HepG2 (cell line): ENCODE data around the gene MYADML2. TPM values are rescaled to one million over a fixed set of nuclear protein-coding genes. Genes with fewer than 3 reads are reported as not detected.

Experiments used
- ARNT ChIP-seq: fragments of 450-650 bp; IDR thresholded peaks from 2 replicates; pipeline ENCODE4 v1.6.1; 2017
- ATF4 ChIP-seq, 2 experiments: fragments of 450-650 bp in 1 of 2; sonication (generic) in 1 of 2; formaldehyde crosslinking; IDR thresholded peaks; 2 replicates each; pipeline versions ENCODE4 v1.5.0 to v1.8.0; 2020 to 2022; ENCODE audit warnings: mild to moderate bottlenecking in 1 of 2, missing genetic modification reagents in 1 of 2
- BCL3 ChIP-seq: sonication (generic); formaldehyde crosslinking; IDR thresholded peaks from 2 replicates; pipeline ENCODE4 v1.5.1; 2020; ENCODE audit warnings: mild to moderate bottlenecking, missing genetic modification reagents, moderate library complexity
- BRCA1 ChIP-seq: sonication (generic); formaldehyde crosslinking; IDR thresholded peaks from 2 replicates; pipeline ENCODE4 v1.4.0; 2020; ENCODE audit warnings: missing genetic modification reagents
- CEBPZ ChIP-seq: IDR thresholded peaks from 2 replicates; pipeline ENCODE4 v1.6.1; 2012; ENCODE audit warnings: low read length, improper control_type of control experiment
- FLYWCH1 ChIP-seq: sonication (generic); formaldehyde crosslinking; IDR thresholded peaks from 2 replicates; pipeline ENCODE4 v1.8.1; 2023; ENCODE audit warnings: mild to moderate bottlenecking, missing genetic modification reagents
- FOXA3 ChIP-seq: IDR thresholded peaks from 2 replicates; pipeline ENCODE4 v1.6.1; 2016; ENCODE audit warnings: missing genetic modification reagents, missing compliant biosample characterization
- FOXK2 ChIP-seq: fragments of 450-650 bp; IDR thresholded peaks from 2 replicates; pipeline ENCODE4 v1.6.1; 2016
- GRHL1 ChIP-seq: sonication (generic); formaldehyde crosslinking; conservative IDR thresholded peaks from 2 replicates; pipeline ENCODE4 v1.8.0; 2022; ENCODE audit warnings: missing genetic modification reagents
- MLLT10 ChIP-seq: sonication (generic); formaldehyde crosslinking; IDR thresholded peaks from 2 replicates; pipeline ENCODE4 v1.4.0; 2020; ENCODE audit warnings: missing genetic modification reagents
- MTF1 ChIP-seq: sonication (generic); formaldehyde crosslinking; IDR thresholded peaks from 2 replicates; pipeline ENCODE4 v1.5.0; 2020; ENCODE audit warnings: missing genetic modification reagents
- PATZ1 ChIP-seq: sonication (generic); formaldehyde crosslinking; IDR thresholded peaks from 2 replicates; pipeline ENCODE4 v1.4.0; 2020; ENCODE audit warnings: missing genetic modification reagents
- PHF20 ChIP-seq: sonication (generic); formaldehyde crosslinking; IDR thresholded peaks from 2 replicates; pipeline ENCODE4 v1.5.0; 2020; ENCODE audit warnings: mild to moderate bottlenecking, missing genetic modification reagents
- SP1 ChIP-seq, 2 experiments: fragments of 450-650 bp in 1 of 2; sonication (generic) in 1 of 2; formaldehyde crosslinking in 1 of 2; IDR thresholded peaks; 2 replicates each; pipeline versions ENCODE4 v1.4.0 to v1.6.1; 2016 to 2020; ENCODE audit warnings: missing genetic modification reagents in 1 of 2
- TBX3 ChIP-seq: fragments of 450-650 bp; IDR thresholded peaks from 2 replicates; pipeline ENCODE4 v1.6.1; 2017; ENCODE audit warnings: antibody characterized with exemption, mild to moderate bottlenecking, inconsistent platforms, borderline replicate concordance
- ZBTB39 ChIP-seq: sonication (generic); formaldehyde crosslinking; IDR thresholded peaks from 2 replicates; pipeline ENCODE4 v1.5.0; 2020; ENCODE audit warnings: missing genetic modification reagents
- ZNF225 ChIP-seq: sonication (generic); formaldehyde crosslinking; IDR thresholded peaks from 2 replicates; pipeline ENCODE4 v1.4.0; 2020; ENCODE audit warnings: mild to moderate bottlenecking, missing genetic modification reagents
- polyA plus RNA-seq, 8 experiments: library from polyadenylated mRNA; depleted of rRNA in 3 of 8; stranded (reverse) in 7 of 8; unstranded in 1 of 8; fragments of >200 nt; fragmentation: Illumina TruSeq in 4 of 8; extraction: Trizol in 4 of 8; gene quantifications; 2 replicates each; pipeline versions ENCODE4 v1.2.1 to v1.2.3, GENCODE V29; 2011 to 2016; ENCODE audit warnings: low read depth in 4 of 8, missing spikeins in 1 of 8, mixed read lengths in 1 of 8; ENCODE audit not compliant: insufficient read depth in 1 of 8
- total RNA-seq, 5 experiments: library from RNA; depleted of rRNA; stranded (reverse); fragments of >200 nt; fragmentation: Illumina TruSeq; extraction: Trizol; gene quantifications; 2 replicates each; pipeline ENCODE4 v1.2.3, GENCODE V29; 2016; ENCODE audit warnings: low read depth in 1 of 5

Gene MYADML2
- total and polyA plus RNA-seq, 2 of the 13 experiments (the other 11 are each of a cell fraction or from before 2014, with no cell fraction given) = not detected

- TF ChIP-seq BRCA1 (no peak), FOXA3 (CRISPR knock-in tag) (peak; percentile 4), ARNT (no peak), PHF20 (CRISPR knock-in tag) (no peak), ZBTB39 (no peak), FLYWCH1 (CRISPR knock-in tag) (no peak), PATZ1 (CRISPR knock-in tag) (peak; percentile 39; the same call in 1 of the 2 replicates), ATF4 (CRISPR knock-in tag; IDR thresholded peaks at IDR 0.05) (no peak), BCL3 (CRISPR knock-in tag) (no peak), MTF1 (CRISPR knock-in tag) (no peak), MLLT10 (CRISPR knock-in tag) (no peak), CEBPZ (no peak), TBX3 (no peak), GRHL1 (no peak), ZNF225 (CRISPR knock-in tag) (0 out of 2 replicates have a peak, but pooled peaks have one; percentile 36), SP1 (IDR thresholded peaks at IDR 0.05) (no peak), SP1 (CRISPR knock-in tag; IDR thresholded peaks at IDR 0.05) (no peak), FOXK2 (no peak)
These were observed 15.7 kb upstream of the MYADML2 start (continued) for GRCh38 chr17:81962499-81963441.
